Lower leg skin (tissue), 4 donors: ENCODE data around the gene ALDH1L2. TPM values are rescaled to one million over a fixed set of nuclear protein-coding genes. Genes with fewer than 3 reads are reported as not detected.

Experiments used
- DNase-seq, 2 donors: peaks; one replicate each; pipeline ENCODE4 v3.0.0-alpha.2; 2019; ENCODE audit warnings: low spot score in 2 of 2
- H3K4me3 ChIP-seq: fragments of 200-600 bp; sonication (generic); 2 replicates; pipeline ENCODE4 v1.5.1; 2017; ENCODE audit warnings: mild to moderate bottlenecking, low read depth; ENCODE audit not compliant: poor library complexity, severe bottlenecking
- POLR2A ChIP-seq, 2 donors: fragments of 450-650 bp; IDR thresholded peaks; one replicate each; pipeline ENCODE4 v1.6.1; 2016 to 2017; ENCODE audit warnings: antibody characterized with exemption in 2 of 2, mild to moderate bottlenecking in 1 of 2, moderate library complexity in 1 of 2
- WGBS, 2 donors: methylation state at CpG; one replicate each; pipeline ENCODE4 v1.1.5; 2018; 5-methylcytosine and 5-hydroxymethylcytosine counted together
- intact Hi-C: fragments of 100-400 bp; cut with DNase I; formaldehyde crosslinking; loops from one replicate; pipeline ENCODE4 v1.15.0; 2023; ENCODE audit warnings: low total_unique reads
- total RNA-seq, 4 donors: library from RNA; depleted of rRNA; stranded (reverse); fragments of >200 nt; gene quantifications; one replicate each; pipeline ENCODE4 v1.1.0, GENCODE V29; 2016
- TF ChIP-seq, protein P1 (sequence below), 3 donors: fragments of 450-650 bp; IDR thresholded peaks; one replicate each; pipeline ENCODE4 v1.5.1; 2016; ENCODE audit warnings: antibody characterized with exemption in 3 of 3, mild to moderate bottlenecking in 3 of 3, moderate library complexity in 2 of 3

The ALDH1L2 gene
- total RNA-seq, 4 donors from 2014 or later = 0.86 to 2.4 (median 1.2) TPM

DNA sequence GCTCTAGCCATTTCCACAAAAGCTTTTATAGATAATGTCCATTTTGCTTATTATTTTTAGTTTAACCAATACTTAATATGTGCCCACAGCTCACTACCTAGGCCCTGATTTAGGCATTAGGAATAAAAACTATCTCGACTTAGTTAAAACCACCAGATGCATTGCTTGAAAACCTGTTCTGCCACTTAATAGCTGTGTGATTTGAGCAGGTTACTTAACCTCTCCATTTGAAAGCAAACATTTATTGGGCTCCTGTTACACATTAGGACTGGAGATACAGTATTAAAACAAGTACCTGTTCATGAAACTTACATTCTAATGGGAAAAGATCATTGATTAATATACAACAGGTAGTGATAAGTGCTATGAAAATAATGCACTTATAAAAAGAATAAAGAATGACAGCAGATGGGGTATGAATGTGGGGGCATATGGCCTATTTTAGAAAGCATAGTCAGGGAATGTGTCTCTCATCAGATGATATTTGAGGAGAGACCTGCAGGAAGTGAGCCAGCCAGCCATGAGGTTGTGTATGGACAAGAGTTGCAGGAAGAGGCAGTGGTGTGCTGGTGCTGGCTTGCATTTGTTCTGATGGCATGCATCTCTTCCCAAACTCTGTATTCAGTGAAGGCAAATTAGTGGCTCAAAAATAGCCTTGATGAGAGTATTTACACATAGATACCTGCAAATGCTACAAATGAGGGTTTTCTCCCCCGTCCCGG, 63.9 kb downstream of the ALDH1L2 start:
- H3K4me3 ChIP-seq = no peak overlapping the region
- WGBS, 2 donors = 85 to 87% methylated on average over 3 of the region's 3 CpGs
- DNase-seq = no peak
- no peak for TF ChIP-seq POLR2A (IDR thresholded peaks at IDR 0.05)
- TF ChIP-seq, protein P1, sequence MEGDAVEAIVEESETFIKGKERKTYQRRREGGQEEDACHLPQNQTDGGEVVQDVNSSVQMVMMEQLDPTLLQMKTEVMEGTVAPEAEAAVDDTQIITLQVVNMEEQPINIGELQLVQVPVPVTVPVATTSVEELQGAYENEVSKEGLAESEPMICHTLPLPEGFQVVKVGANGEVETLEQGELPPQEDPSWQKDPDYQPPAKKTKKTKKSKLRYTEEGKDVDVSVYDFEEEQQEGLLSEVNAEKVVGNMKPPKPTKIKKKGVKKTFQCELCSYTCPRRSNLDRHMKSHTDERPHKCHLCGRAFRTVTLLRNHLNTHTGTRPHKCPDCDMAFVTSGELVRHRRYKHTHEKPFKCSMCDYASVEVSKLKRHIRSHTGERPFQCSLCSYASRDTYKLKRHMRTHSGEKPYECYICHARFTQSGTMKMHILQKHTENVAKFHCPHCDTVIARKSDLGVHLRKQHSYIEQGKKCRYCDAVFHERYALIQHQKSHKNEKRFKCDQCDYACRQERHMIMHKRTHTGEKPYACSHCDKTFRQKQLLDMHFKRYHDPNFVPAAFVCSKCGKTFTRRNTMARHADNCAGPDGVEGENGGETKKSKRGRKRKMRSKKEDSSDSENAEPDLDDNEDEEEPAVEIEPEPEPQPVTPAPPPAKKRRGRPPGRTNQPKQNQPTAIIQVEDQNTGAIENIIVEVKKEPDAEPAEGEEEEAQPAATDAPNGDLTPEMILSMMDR (IDR thresholded peaks at IDR 0.05) = no peak
- intact Hi-C loops = no loop called here

DNA sequence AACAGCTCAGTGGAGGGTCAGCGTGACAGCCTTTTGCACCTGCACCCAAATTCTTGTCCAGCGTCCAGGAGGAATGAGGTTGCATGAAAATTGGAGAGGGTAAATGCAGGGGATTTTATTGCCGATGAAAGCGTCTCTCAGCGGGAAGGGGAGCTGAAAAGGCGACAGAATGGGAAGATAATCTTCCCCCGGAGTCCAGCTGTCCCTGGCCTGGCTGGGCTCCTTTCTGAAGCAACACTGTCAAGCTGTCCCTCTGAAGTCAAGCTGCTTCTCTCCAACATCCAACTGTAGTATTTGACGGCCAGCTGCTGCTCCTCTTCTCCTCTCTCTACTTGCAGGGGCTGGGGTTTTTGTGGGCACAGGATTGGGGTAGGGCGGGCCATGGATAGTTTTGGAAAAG, 65.5 kb downstream of the ALDH1L2 start:
- no peak for TF ChIP-seq POLR2A (IDR thresholded peaks at IDR 0.05)
- TF ChIP-seq, protein P1 (IDR thresholded peaks at IDR 0.05) = no peak
- no peak for DNase-seq
- no peak overlapping the region for H3K4me3 ChIP-seq
- 89 to 94% methylated on average over 9 of the region's 9 CpGs for WGBS, 2 donors
- intact Hi-C loops = no loop called here

DNA sequence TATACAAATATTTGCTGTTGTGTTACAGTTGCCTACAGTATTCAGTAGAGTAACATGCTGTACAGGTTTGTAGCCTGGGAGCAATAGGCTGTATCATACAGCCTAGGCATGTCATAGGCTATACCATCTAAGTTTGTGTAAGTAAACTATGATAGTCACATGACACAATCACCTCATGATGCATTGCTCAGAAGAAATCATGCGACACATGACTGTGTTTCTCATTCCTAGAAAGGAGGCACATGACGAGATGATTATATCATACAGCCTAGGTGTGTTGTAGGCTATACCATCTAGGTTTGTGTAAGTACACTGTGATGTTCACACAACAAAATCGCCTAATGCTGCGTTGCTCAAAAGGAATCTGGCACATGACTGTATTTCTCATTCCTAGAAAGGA, 66.2 kb downstream of the ALDH1L2 start:
- no peak for TF ChIP-seq POLR2A (IDR thresholded peaks at IDR 0.05)
- TF ChIP-seq, protein P1 (IDR thresholded peaks at IDR 0.05) = no peak
- intact Hi-C loops = no loop called here
- no peak overlapping the region for H3K4me3 ChIP-seq
- WGBS, 2 donors = 90 to 91% methylated on average over 4 of the region's 4 CpGs
- DNase-seq = no peak

DNA sequence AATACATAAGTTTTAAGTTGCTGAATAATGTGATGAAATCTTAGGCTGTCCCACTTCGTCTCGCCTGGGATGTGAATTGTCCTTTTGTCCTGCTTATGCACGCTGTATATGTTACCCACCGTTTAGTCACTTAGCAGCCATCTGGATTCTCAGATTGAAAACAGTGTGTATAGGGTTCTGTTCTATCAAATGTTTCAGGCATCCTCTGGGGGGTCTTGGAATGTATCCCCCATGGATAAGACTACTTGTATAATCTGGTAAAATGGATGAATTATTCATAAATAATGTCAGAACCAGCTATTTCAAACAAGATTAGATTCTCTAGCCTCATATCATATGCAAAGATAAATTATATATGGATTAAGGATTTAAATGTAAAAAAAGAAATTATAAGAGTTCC, 68.7 kb downstream of the ALDH1L2 start:
- H3K4me3 ChIP-seq = no peak overlapping the region
- WGBS, 2 donors = 93 to 94% methylated on average over 4 of the region's 4 CpGs
- intact Hi-C loops = no loop called here
- TF ChIP-seq POLR2A (IDR thresholded peaks at IDR 0.05) = no peak
- TF ChIP-seq, protein P1 (IDR thresholded peaks at IDR 0.05) = no peak
- DNase-seq = no peak

DNA sequence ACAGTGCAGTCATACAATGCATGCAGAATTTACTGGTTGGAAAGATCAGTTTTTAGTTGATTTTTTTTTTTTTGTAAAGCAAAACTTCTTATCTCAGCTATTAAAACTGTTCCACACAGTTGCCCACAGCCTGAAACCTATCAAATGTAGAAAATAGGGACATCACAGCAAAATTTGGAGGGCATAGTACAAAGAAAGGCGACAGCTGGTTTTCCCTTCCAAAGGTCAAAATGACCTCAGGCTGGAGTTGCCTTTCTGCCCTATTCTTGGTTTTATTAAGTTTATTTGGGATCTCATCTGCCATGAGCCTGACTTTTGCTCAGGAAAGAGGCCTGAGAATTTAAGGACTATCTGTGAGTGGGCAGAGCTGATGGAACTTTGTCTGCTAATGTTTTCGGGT, 69.7 kb downstream of the ALDH1L2 start:
- no peak for DNase-seq
- TF ChIP-seq, protein P1 (IDR thresholded peaks at IDR 0.05) = no peak
- no peak for TF ChIP-seq POLR2A (IDR thresholded peaks at IDR 0.05)
- intact Hi-C loops = no loop called here
- H3K4me3 ChIP-seq = no peak overlapping the region
- 82 to 85% methylated on average over 2 of the region's 2 CpGs for WGBS, 2 donors

DNA sequence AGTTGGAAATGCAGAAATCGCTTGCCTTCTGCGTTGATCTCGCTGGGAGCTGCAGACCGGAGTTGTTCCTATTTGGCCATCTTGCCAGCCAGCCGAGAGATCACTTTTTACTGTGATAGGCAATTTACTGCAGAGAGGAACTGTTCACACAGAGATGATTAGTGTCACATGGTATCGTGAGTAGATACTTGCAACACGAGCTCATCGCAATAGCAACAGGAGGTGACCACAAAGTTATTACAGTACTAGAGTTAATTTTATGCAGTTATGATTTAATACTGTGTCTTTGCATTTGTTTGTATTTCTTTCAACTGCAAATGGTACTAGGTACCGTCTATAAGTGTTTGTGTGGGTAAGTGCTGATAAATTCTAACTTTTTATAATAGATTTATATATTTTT, 70.4 kb downstream of the ALDH1L2 start:
- H3K4me3 ChIP-seq = no peak overlapping the region
- intact Hi-C loops = no loop called here
- no peak for DNase-seq
- WGBS, 2 donors = 86 to 91% methylated on average over 9 of the region's 9 CpGs
- TF ChIP-seq, protein P1 (IDR thresholded peaks at IDR 0.05) = no peak
- TF ChIP-seq POLR2A (IDR thresholded peaks at IDR 0.05) = no peak
